T-cell (primary cell): ENCODE results near the gene TEX19. TPM values are rescaled to one million over a fixed set of nuclear protein-coding genes. Genes with fewer than 3 reads are reported as not detected.

Experiments
- ATAC-seq, 4 experiments: fragments of 200-7000 bp in 3 of 4; fragments of 150-1000 bp in 1 of 4; cut with Tn5 transposase; replicated peaks in 1 of 4; 1 replicate in 3 of 4; 2 replicates in 1 of 4; pipeline ENCODE4 v1.10.0; 2021; ENCODE audit warnings: moderate library complexity in 3 of 4, mild to moderate bottlenecking in 2 of 4, moderate number of reproducible peaks in 1 of 4
- CTCF ChIA-PET, 2 donors: fragments of 300-600 bp; sonication (Branson Sonifier 250); formaldehyde crosslinking; loops; one replicate each; lab custom pipeline; 2022; ENCODE audit warnings: antibody characterized with exemption in 2 of 2; lab: Charles Lee
- POLR2A ChIA-PET, 2 donors: fragments of 300-600 bp; sonication (Branson Sonifier 250); formaldehyde crosslinking; loops; one replicate each; lab custom pipeline; 2022; ENCODE audit warnings: antibody characterized with exemption in 2 of 2; lab: Charles Lee
- DNase-seq, 35 experiments: peaks; one replicate each; pipeline versions ENCODE4 v3.0.0 to v3.0.0-alpha.2; 2013 to 2023
- H3K27ac ChIP-seq: one replicate; pipeline ENCODE4 v1.5.1; 2013; ENCODE audit warnings: low read length
- H3K27me3 ChIP-seq, 2 experiments: replicated peaks in 1 of 2; 1 replicate in 1 of 2; 2 replicates in 1 of 2; pipeline versions ENCODE4 v1.6.1 to v1.7.0; 2013; ENCODE audit warnings: low read length in 1 of 2, mixed read lengths in 1 of 2; ENCODE audit not compliant: control insufficient read depth in 2 of 2, insufficient read depth in 2 of 2; ENCODE audit errors: extremely low read depth in 1 of 2
- H3K36me3 ChIP-seq, 2 donors: 1 replicate in 1 of 2; 2 replicates in 1 of 2; pipeline versions ENCODE4 v1.6.1 to v1.7.0; 2013; ENCODE audit warnings: low read length in 1 of 2; ENCODE audit not compliant: control insufficient read depth in 2 of 2, insufficient read depth in 1 of 2; ENCODE audit errors: extremely low read depth in 1 of 2
- H3K4me1 ChIP-seq, 2 experiments: 1 replicate in 1 of 2; 2 replicates in 1 of 2; pipeline versions ENCODE4 v1.6.1 to v1.7.0; 2013; ENCODE audit warnings: low read length in 2 of 2, mixed read lengths in 1 of 2; ENCODE audit not compliant: insufficient read depth in 2 of 2, control insufficient read depth in 1 of 2; ENCODE audit errors: extremely low read depth in 1 of 2
- H3K4me3 ChIP-seq, 2 donors: 1 replicate in 1 of 2; 2 replicates in 1 of 2; pipeline versions ENCODE4 v1.5.1 to v1.7.0; 2013; ENCODE audit warnings: mild to moderate bottlenecking in 2 of 2, low read length in 1 of 2, moderate library complexity in 1 of 2; ENCODE audit not compliant: control insufficient read depth in 1 of 2; ENCODE audit errors: extremely low read depth in 1 of 2
- H3K9me3 ChIP-seq: 2 replicates; pipeline ENCODE4 v1.7.0; 2013
- H3K27ac Mint-ChIP-seq, 2 donors: one replicate each; pipeline ENCODE4 v1.8.0; 2020 to 2021; ENCODE audit warnings: mild to moderate bottlenecking in 2 of 2, mixed read lengths in 2 of 2
- H3K27me3 Mint-ChIP-seq, 2 donors: one replicate each; pipeline ENCODE4 v1.8.0; 2021 to 2022; ENCODE audit warnings: mixed read lengths in 2 of 2
- H3K36me3 Mint-ChIP-seq: one replicate; pipeline ENCODE4 v1.8.0; 2021; ENCODE audit warnings: mixed read lengths
- H3K4me1 Mint-ChIP-seq, 3 donors: one replicate each; pipeline ENCODE4 v1.8.0; 2020 to 2022; ENCODE audit warnings: mixed read lengths in 3 of 3, mild to moderate bottlenecking in 1 of 3
- H3K4me3 Mint-ChIP-seq, 3 donors: one replicate each; pipeline ENCODE4 v1.8.0; 2020 to 2022; ENCODE audit warnings: mild to moderate bottlenecking in 3 of 3, mixed read lengths in 3 of 3, moderate library complexity in 3 of 3
- H3K9me3 Mint-ChIP-seq, 3 donors: one replicate each; pipeline ENCODE4 v1.8.0; 2020 to 2022; ENCODE audit warnings: mixed read lengths in 3 of 3
- WGBS: methylation state at CpG from one replicate; pipeline ENCODE4 v1.1.5; 2013; ENCODE audit warnings: missing lambda C conversion rate; ENCODE audit not compliant: insufficient coverage; 5-methylcytosine and 5-hydroxymethylcytosine counted together
- total RNA-seq, 35 experiments: library from RNA in 6 of 35; stranded (reverse) in 6 of 35; fragments of 120-200 nt in 1 of 35; gene quantifications; one replicate each; pipeline versions ENCODE4 v1.2.1 to v1.2.4 and lab custom pipeline; 2013 to 2026

The TEX19 gene
- total RNA-seq, 5 donors from 2014 or later (not counting 1 experiment from before 2014, with no cell fraction given): not detected

GRCh38 chr17:82331345-82331939 is 27.6 kb upstream of the TEX19 start:
- POLR2A ChIA-PET: no interaction called here

DNA sequence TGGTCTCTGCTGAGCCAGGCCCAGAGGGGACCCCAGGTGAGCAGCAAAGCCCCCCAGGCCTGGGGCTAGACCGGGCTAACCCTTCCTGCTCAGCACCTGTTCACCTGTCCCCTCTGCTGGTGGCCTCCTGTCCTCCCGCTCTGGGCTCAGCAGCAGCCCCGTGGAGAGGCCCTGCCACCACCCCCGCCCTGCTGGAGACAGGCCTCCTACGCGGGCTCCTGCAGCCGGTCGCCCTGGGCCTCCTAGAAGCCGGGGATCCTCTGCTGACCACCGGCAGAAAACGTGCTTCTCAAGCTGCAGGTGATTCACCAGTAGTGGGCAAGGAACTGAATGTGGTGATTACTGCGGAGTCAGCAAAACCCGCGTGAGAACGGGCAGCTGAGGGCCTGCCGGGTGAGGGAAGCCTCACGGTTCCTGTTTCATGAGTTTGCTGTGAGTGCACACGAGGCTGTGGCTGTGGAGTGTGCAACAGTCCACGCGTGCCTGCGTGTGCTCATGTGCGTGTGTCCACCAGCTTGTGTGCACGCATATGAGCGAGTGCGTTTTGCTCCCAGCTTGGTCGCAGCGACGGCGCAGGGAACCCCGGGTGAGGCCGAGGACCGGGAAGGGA is 26.3 kb upstream of the TEX19 start:
- Mint-ChIP-seq H3K4me1 (peaks cover 24 to 28% (median 25%) of the 10 kb centered on the region in 3 donors), H3K4me3 (peak overlapping the region; percentile 78 to 96 (median 89)), H3K36me3 (no peaks in the 10 kb centered on the region), H3K9me3 (no peaks in the 10 kb centered on the region), H3K27ac (peak overlapping the region; percentile 76 to 84), H3K27me3 (peaks cover 3 to 6% of the 10 kb centered on the region in 2 donors)
- Histone ChIP-seq H3K27me3 (peaks cover 0 to 59% of the 10 kb centered on the region in 2 experiments), H3K9me3 (no peaks in the 10 kb centered on the region), H3K4me1 (peaks cover 6 to 35% of the 10 kb centered on the region in 2 experiments), H3K27ac (no peak overlapping the region), H3K36me3 (no peaks in the 10 kb centered on the region), H3K4me3 (peak overlapping the region; percentile 53 to 62)
- 19% methylated on average over 25 of the region's 32 CpGs for WGBS
- DNase-seq (peak in 4 of 35 experiments; percentile 30 to 49 (median 42)), ATAC-seq (peak; percentile 48 to 56 (median 50))
- POLR2A ChIA-PET: interaction anchor here in 1 of 2 donors (0.5 kb wide), 1 partner anchor 22 kb away, joined by 5 read pairs; no protein-coding TSS in a partner anchor
- CTCF ChIA-PET: interaction anchor here (0.5 to 0.8 kb wide), 2 partner anchors 31 to 32 kb away, joined by 3 to 4 read pairs; no protein-coding TSS in a partner anchor

More at GRCh38 chr17:82331345-82331939, 27.6 kb upstream of the TEX19 start:
- ATAC-seq (no peak), DNase-seq (no peak)
- Mint-ChIP-seq H3K4me1 (peaks cover 24 to 28% (median 25%) of the 10 kb centered on the region in 3 donors), H3K9me3 (no peaks in the 10 kb centered on the region), H3K27ac (no peak overlapping the region), H3K36me3 (no peaks in the 10 kb centered on the region), H3K4me3 (peak overlapping the region in 2 of 3 donors; percentile 41 to 96), H3K27me3 (peaks cover 3 to 6% of the 10 kb centered on the region in 2 donors)
- H3K27ac ChIP-seq: no peak overlapping the region
- no peaks in the 10 kb centered on the region for H3K9me3 ChIP-seq
- no peak overlapping the region for H3K4me3 ChIP-seq
- no peaks in the 10 kb centered on the region for H3K36me3 ChIP-seq
- peaks cover 6 to 35% of the 10 kb centered on the region in 2 experiments for H3K4me1 ChIP-seq
- H3K27me3 ChIP-seq: peaks cover 0 to 59% of the 10 kb centered on the region in 2 experiments
- CTCF ChIA-PET: no interaction called here
- 96% methylated on average over 22 of the region's 25 CpGs for WGBS

DNA sequence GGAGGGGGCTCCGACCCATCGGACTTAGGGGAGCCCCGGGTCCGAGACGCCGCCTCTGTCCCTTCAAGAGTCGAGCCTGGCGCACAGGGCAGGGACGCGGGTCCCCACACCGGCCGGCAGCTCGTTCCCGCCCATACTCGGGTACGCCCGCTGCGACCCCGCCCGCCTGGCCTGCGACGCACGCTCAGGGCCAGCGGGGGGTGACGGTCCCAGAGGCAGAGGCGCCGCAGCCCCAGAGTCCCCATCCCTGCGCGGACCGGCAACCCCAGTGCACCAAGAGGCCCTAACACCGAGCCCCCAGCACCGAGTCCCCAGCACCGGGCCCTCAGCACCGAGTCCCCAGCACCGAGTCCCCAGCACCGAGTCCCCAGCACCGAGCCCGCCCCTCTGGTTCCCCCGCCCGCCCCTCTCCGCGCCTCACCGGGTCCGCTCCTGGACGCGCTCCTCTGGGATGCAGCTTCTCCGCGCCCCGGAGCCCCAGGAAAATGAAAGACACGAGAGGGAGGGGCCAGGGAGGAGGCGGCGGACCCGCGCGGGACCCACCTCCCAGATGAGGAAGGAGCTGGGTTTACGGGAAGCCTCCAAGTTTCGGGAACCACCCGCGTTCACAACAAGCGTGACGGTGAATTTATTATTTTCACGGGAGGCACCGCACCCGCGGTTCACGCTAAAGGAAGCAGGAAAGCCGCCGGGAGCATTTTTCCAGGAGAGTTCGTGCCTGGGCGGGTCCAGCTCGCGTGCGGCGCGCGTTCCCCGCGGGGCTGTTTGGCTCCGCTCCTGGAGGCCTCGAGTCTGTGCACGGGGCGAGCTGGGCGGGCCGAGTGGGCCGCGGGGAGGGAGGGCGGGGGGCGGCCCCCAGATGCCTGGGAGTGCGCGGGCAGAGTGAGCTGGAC is 25.5 kb upstream of the TEX19 start, which contains the start of gene SECTM1:
Gene SECTM1, minus strand, starts transcription at position 488 of the 893 bp plus-strand sequence. CDS start 6,526 bp downstream, outside the sequence.
- peaks cover 6 to 35% of the 10 kb centered on the region in 2 experiments for H3K4me1 ChIP-seq
- ATAC-seq (peak; percentile 37 to 64 (median 46)), DNase-seq (peak in 2 of 35 experiments; percentile 21 to 36)
- H3K4me3 ChIP-seq: peak within 1 kb of the TSS; percentile 62 to 74
- H3K27me3 Mint-ChIP-seq: peaks cover 3 to 6% of the 10 kb centered on the region in 2 donors
- H3K36me3 Mint-ChIP-seq: no peaks in the 10 kb centered on the region
- H3K9me3 ChIP-seq: no peaks in the 10 kb centered on the region
- ChIA-PET POLR2A (no interaction called here), CTCF (interaction anchor here (0.6 to 0.9 kb wide), 3 partner anchors 17 to 229 kb away, joined by 3 to 4 read pairs (median 4); no protein-coding TSS in a partner anchor)
- peak within 1 kb of the TSS; percentile 95 to 98 (median 96) for H3K4me3 Mint-ChIP-seq
- peaks cover 0 to 54% of the 10 kb centered on the region in 2 experiments for H3K27me3 ChIP-seq
- H3K27ac ChIP-seq: peak within 1 kb of the TSS; percentile 62
- whole genome bisulfite sequencing: 6% methylated on average over 78 of the region's 90 CpGs
- H3K9me3 Mint-ChIP-seq: no peaks in the 10 kb centered on the region
- peak within 1 kb of the TSS; percentile 84 to 100 for H3K27ac Mint-ChIP-seq
- H3K36me3 ChIP-seq: no peaks in the 10 kb centered on the region
- H3K4me1 Mint-ChIP-seq: peaks cover 24 to 30% (median 25%) of the 10 kb centered on the region in 3 donors

DNA sequence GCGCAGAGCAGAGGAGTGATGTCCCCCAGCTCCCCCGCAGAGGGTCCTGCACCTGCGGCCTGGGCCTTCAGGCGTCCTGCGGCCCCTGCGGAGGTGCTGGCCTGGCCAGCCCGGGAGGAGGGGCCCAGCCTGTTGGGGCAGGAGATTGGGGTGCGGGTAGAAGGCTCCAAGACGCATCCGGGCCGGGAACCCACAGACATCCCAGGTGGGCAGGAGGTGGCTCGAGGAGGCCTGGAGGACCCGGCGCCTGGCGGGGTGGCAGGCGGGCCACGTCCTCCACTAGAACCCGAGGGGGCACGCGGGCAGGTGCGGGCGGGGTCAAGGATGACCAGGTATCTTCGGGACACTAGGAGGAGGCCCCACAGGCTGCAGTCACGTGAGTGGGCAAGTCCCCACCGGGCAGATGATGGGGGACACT is 24.8 kb upstream of the TEX19 start:
- 59% methylated on average over 22 of the region's 25 CpGs for WGBS
- DNase-seq: no peak
- H3K36me3 Mint-ChIP-seq: no peaks in the 10 kb centered on the region
- peaks cover 24 to 35% (median 25%) of the 10 kb centered on the region in 3 donors for H3K4me1 Mint-ChIP-seq
- H3K4me1 ChIP-seq: peaks cover 6 to 35% of the 10 kb centered on the region in 2 experiments
- peak overlapping the region; percentile 26 to 62 for H3K4me3 ChIP-seq
- no peak for ATAC-seq
- H3K27ac Mint-ChIP-seq: peak overlapping the region; percentile 39 to 100
- ChIA-PET POLR2A (interaction anchor here in 1 of 2 donors (0.6 kb wide), 1 partner anchor 19 kb away, joined by 4 read pairs; no protein-coding TSS in a partner anchor), CTCF (interaction anchor here (0.6 to 0.9 kb wide), 3 partner anchors 17 to 228 kb away, joined by 3 to 5 read pairs (median 4); no protein-coding TSS in a partner anchor)
- H3K9me3 ChIP-seq: no peaks in the 10 kb centered on the region
- H3K9me3 Mint-ChIP-seq: no peaks in the 10 kb centered on the region
- H3K36me3 ChIP-seq: no peaks in the 10 kb centered on the region
- peak overlapping the region; percentile 95 to 98 (median 96) for H3K4me3 Mint-ChIP-seq
- H3K27me3 ChIP-seq: peaks cover 0 to 50% of the 10 kb centered on the region in 2 experiments
- H3K27me3 Mint-ChIP-seq: peaks cover 3 to 6% of the 10 kb centered on the region in 2 donors
- peak overlapping the region; percentile 62 for H3K27ac ChIP-seq

DNA sequence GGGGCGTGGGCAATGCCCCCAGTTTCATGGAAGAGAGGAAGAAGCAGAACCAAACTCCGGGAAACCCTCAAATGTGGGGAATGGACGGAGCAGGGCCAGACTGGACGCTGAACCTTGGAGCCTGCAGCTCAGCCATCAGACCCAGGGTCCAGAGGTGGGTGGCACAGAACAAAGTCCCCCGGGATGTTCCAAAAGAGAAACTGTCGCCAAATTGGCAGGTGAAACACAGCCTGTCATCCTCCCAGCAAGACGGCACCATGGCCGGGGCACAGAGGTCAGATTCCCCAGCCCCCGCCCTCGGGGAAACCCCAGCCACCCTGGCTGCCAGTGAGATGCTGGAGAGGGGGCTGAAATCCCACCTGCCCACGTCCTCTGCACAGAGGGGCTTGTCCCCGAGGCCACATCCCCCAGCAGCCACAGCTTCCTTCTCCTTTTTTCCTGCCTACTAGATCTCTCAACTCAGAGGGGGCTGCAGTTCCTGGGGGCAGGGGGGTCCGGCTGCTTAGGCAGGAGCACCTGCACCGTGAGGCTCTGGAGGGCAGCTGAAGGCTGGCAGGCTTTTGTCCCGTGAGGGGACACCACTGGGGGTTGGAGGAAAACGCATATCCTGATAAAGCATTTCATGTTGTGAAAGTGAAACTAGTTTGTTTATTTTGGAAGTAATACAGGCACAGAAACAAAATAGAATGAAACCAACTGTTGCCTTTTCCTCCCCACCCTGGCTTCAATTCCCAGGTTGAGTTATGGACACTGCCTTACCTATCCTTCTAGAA is 24.2 kb upstream of the TEX19 start:
- H3K27ac ChIP-seq: peak overlapping the region; percentile 62
- peak overlapping the region; percentile 26 to 62 for H3K4me3 ChIP-seq
- CTCF ChIA-PET: interaction anchor here (0.6 kb wide), 2 partner anchors 37 to 120 kb away, joined by 5 to 8 read pairs; no protein-coding TSS in a partner anchor
- no peaks in the 10 kb centered on the region for H3K36me3 ChIP-seq
- no peaks in the 10 kb centered on the region for H3K9me3 Mint-ChIP-seq
- peak; percentile 13 to 56 (median 26) for ATAC-seq
- no peaks in the 10 kb centered on the region for H3K9me3 ChIP-seq
- peaks cover 6 to 35% of the 10 kb centered on the region in 2 experiments for H3K4me1 ChIP-seq
- H3K36me3 Mint-ChIP-seq: no peaks in the 10 kb centered on the region
- peaks cover 0 to 50% of the 10 kb centered on the region in 2 experiments for H3K27me3 ChIP-seq
- POLR2A ChIA-PET: interaction anchor here in 1 of 2 donors (0.6 to 0.7 kb wide), 2 partner anchors 20 to 211 kb away, joined by 4 read pairs; no protein-coding TSS in a partner anchor
- peaks cover 24 to 35% (median 25%) of the 10 kb centered on the region in 3 donors for H3K4me1 Mint-ChIP-seq
- H3K27ac Mint-ChIP-seq: peak overlapping the region; percentile 100
- peak in 2 of 35 experiments; percentile 22 to 46 for DNase-seq
- WGBS: 25% methylated on average over 10 of the region's 16 CpGs
- H3K27me3 Mint-ChIP-seq: peaks cover 3 to 6% of the 10 kb centered on the region in 2 donors
- H3K4me3 Mint-ChIP-seq: peak overlapping the region; percentile 95 to 98 (median 96)
